Fibroblast of lung (primary cell): ENCODE measurements around the gene SEPTIN8.

Experiments
- EZH2 ChIP-seq: IDR thresholded peaks from 2 replicates; pipeline ENCODE4 v1.5.1; 2012; ENCODE audit warnings: low read length, control low read depth, mild to moderate bottlenecking; ENCODE audit errors: missing control alignments
- TF ChIP-seq, protein P1 (sequence below), 2 donors: IDR thresholded peaks in 1 of 2; conservative IDR thresholded peaks in 1 of 2; 1 replicate in 1 of 2; 2 replicates in 1 of 2; pipeline ENCODE4 v1.5.1; 2011 to 2012; ENCODE audit warnings: low read length in 2 of 2, control low read depth in 1 of 2, inconsistent platforms in 1 of 2, low read depth in 1 of 2, mild to moderate bottlenecking in 1 of 2

- TF ChIP-seq, protein P1, sequence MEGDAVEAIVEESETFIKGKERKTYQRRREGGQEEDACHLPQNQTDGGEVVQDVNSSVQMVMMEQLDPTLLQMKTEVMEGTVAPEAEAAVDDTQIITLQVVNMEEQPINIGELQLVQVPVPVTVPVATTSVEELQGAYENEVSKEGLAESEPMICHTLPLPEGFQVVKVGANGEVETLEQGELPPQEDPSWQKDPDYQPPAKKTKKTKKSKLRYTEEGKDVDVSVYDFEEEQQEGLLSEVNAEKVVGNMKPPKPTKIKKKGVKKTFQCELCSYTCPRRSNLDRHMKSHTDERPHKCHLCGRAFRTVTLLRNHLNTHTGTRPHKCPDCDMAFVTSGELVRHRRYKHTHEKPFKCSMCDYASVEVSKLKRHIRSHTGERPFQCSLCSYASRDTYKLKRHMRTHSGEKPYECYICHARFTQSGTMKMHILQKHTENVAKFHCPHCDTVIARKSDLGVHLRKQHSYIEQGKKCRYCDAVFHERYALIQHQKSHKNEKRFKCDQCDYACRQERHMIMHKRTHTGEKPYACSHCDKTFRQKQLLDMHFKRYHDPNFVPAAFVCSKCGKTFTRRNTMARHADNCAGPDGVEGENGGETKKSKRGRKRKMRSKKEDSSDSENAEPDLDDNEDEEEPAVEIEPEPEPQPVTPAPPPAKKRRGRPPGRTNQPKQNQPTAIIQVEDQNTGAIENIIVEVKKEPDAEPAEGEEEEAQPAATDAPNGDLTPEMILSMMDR (conservative IDR thresholded peaks at IDR 0.05 in 1 of 2, IDR thresholded peaks at IDR 0.05 in 1 of 2; ENCODE audit: low read depth in 1 of 2, low read length in 2 of 2), result no peak
- TF ChIP-seq EZH2, result no peak
Observed at GRCh38 chr5:132739232-132739631, 37.8 kb downstream of the SEPTIN8 start.
